Natural killer cell (primary cell): ENCODE measurements around the gene TMEM238L. TPM values are rescaled to one million over a fixed set of nuclear protein-coding genes. Genes with fewer than 3 reads are reported as not detected.

ENCODE experiments used
- ATAC-seq, 3 donors: fragments of 150-1000 bp in 2 of 3; fragments of 200-7000 bp in 1 of 3; cut with Tn5 transposase; 1 replicate in 1 of 3; 2 replicates in 2 of 3; pipeline ENCODE4 v1.10.0; 2021; ENCODE audit warnings: mild to moderate bottlenecking in 2 of 3, moderate library complexity in 2 of 3
- DNase-seq, 2 donors: peaks; one replicate each; pipeline versions ENCODE4 v3.0.0 to v3.0.0-alpha.2; 2013 to 2021; ENCODE audit warnings: mixed read lengths in 1 of 2
- H3K27ac ChIP-seq: one replicate; pipeline ENCODE4 v1.5.1; 2013; ENCODE audit warnings: mild to moderate bottlenecking, low read length
- H3K27me3 ChIP-seq: one replicate; pipeline ENCODE4 v1.6.1; 2013; ENCODE audit warnings: low read length; ENCODE audit not compliant: control insufficient read depth, insufficient read depth
- H3K36me3 ChIP-seq: one replicate; pipeline ENCODE4 v1.6.1; 2013; ENCODE audit warnings: low read length; ENCODE audit not compliant: control insufficient read depth, insufficient read depth
- H3K4me1 ChIP-seq: one replicate; pipeline ENCODE4 v1.6.1; 2013; ENCODE audit warnings: low read length; ENCODE audit not compliant: control insufficient read depth, insufficient read depth
- H3K4me3 ChIP-seq: one replicate; pipeline ENCODE4 v1.5.1; 2013; ENCODE audit warnings: low read length
- H3K9me3 ChIP-seq: one replicate; pipeline ENCODE4 v1.6.1; 2013; ENCODE audit warnings: low read length; ENCODE audit not compliant: control insufficient read depth, insufficient read depth
- H3K27ac Mint-ChIP-seq, 2 donors: one replicate each; pipeline ENCODE4 v1.8.0; 2022; ENCODE audit warnings: mild to moderate bottlenecking in 2 of 2, mixed read lengths in 2 of 2, moderate library complexity in 1 of 2
- H3K27me3 Mint-ChIP-seq, 2 donors: one replicate each; pipeline ENCODE4 v1.8.0; 2022; ENCODE audit warnings: low read depth in 2 of 2, mixed read lengths in 2 of 2
- H3K36me3 Mint-ChIP-seq: one replicate; pipeline ENCODE4 v1.8.0; 2022; ENCODE audit warnings: mixed read lengths
- H3K4me1 Mint-ChIP-seq, 2 donors: one replicate each; pipeline ENCODE4 v1.8.0; 2022; ENCODE audit warnings: mixed read lengths in 2 of 2
- H3K4me3 Mint-ChIP-seq: one replicate; pipeline ENCODE4 v1.8.0; 2022; ENCODE audit warnings: mild to moderate bottlenecking, moderate library complexity, mixed read lengths
- H3K9me3 Mint-ChIP-seq, 2 donors: one replicate each; pipeline ENCODE4 v1.8.0; 2022; ENCODE audit warnings: mixed read lengths in 2 of 2
- WGBS: methylation state at CpG from one replicate; pipeline ENCODE4 v1.1.7; 2013; ENCODE audit warnings: missing lambda C conversion rate; ENCODE audit not compliant: insufficient coverage; 5-methylcytosine and 5-hydroxymethylcytosine counted together
- intact Hi-C: fragments of 100-400 bp; cut with micrococcal nuclease; formaldehyde crosslinking; loops from one replicate; pipeline ENCODE4 v1.14.2; 2022
- total RNA-seq, 4 donors: library from RNA; stranded (reverse); fragments of 120-200 nt in 1 of 4; gene quantifications; one replicate each; pipeline versions ENCODE4 v1.2.3 to v1.2.4, GENCODE V29; 2013 to 2022
- TF ChIP-seq, protein P1 (sequence below): fragments of 200-600 bp; IDR thresholded peaks from one replicate; pipeline ENCODE4 v1.8.0; 2022; ENCODE audit warnings: antibody characterized with exemption

TMEM238L gene
- total RNA-seq, 3 donors from 2014 or later (not counting 1 experiment from before 2014, with no cell fraction given), result not detected

DNA sequence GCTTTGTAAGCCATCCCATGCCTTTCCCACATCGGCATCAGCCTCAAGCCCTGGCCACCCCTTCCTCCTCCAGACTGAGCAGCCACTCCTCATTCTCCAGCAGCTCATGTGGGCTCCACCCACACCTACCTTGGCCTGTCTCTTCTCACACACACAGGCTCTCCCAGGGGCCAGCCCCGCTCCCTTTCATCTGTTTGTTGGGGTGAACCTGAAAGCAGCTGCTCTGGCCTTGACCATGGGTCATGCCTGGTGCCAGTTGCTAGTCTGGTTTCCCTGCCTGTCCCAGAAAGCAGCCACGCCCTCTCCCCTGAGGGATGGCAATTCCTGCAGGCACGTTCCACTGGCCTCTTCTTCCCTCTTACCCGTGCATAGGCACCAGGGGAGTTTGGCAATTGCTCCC lies 11.4 kb upstream of the TMEM238L start:
- H3K36me3 Mint-ChIP-seq, result no peaks in the 10 kb centered on the region
- TF ChIP-seq, protein P1, sequence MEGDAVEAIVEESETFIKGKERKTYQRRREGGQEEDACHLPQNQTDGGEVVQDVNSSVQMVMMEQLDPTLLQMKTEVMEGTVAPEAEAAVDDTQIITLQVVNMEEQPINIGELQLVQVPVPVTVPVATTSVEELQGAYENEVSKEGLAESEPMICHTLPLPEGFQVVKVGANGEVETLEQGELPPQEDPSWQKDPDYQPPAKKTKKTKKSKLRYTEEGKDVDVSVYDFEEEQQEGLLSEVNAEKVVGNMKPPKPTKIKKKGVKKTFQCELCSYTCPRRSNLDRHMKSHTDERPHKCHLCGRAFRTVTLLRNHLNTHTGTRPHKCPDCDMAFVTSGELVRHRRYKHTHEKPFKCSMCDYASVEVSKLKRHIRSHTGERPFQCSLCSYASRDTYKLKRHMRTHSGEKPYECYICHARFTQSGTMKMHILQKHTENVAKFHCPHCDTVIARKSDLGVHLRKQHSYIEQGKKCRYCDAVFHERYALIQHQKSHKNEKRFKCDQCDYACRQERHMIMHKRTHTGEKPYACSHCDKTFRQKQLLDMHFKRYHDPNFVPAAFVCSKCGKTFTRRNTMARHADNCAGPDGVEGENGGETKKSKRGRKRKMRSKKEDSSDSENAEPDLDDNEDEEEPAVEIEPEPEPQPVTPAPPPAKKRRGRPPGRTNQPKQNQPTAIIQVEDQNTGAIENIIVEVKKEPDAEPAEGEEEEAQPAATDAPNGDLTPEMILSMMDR, result no peak
- Histone ChIP-seq H3K36me3 (no peaks in the 10 kb centered on the region), H3K4me3 (no peak overlapping the region), H3K27ac (no peak overlapping the region), H3K4me1 (no peaks in the 10 kb centered on the region), H3K9me3 (no peaks in the 10 kb centered on the region), H3K27me3 (no peaks in the 10 kb centered on the region)
- H3K4me1 Mint-ChIP-seq, result no peaks in the 10 kb centered on the region
- H3K27me3 Mint-ChIP-seq, result peaks cover 4 to 33% of the 10 kb centered on the region in 2 donors
- intact Hi-C loops, result no loop called here
- no peak overlapping the region for H3K27ac Mint-ChIP-seq
- H3K4me3 Mint-ChIP-seq, result no peak overlapping the region
- no peaks in the 10 kb centered on the region for H3K9me3 Mint-ChIP-seq
- DNase-seq (no peak), ATAC-seq (no peak)
- WGBS, result 81% methylated on average over 5 of the region's 5 CpGs

DNA sequence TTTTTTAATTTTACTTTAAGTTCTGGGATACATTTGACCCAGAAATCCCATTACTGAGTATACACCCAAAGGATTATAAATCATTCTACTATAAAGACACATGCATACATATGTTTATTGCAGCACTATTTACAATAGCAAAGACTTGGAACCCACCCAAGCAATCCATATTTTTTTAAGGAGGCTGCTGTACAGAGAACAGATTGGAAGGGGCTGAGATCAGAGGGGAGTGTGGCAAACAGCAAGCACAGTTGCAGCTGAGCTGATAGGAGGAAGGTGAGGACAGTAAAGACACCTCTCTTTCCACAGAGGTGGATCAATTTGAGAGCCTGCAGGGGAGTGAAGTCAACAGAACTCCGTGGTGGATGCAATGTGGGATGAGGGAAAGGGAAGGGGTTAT lies 10.2 kb upstream of the TMEM238L start:
- DNase-seq, result no peak
- Histone ChIP-seq H3K4me3 (no peak overlapping the region), H3K27me3 (no peaks in the 10 kb centered on the region), H3K36me3 (no peaks in the 10 kb centered on the region), H3K27ac (no peak overlapping the region), H3K9me3 (no peaks in the 10 kb centered on the region), H3K4me1 (no peaks in the 10 kb centered on the region)
- H3K4me3 Mint-ChIP-seq, result no peak overlapping the region
- no peaks in the 10 kb centered on the region for H3K9me3 Mint-ChIP-seq
- no peak for ATAC-seq
- no peaks in the 10 kb centered on the region for H3K4me1 Mint-ChIP-seq
- TF ChIP-seq, protein P1, result no peak
- peaks cover 0 to 25% of the 10 kb centered on the region in 2 donors for H3K27me3 Mint-ChIP-seq
- intact Hi-C loops, result no loop called here
- H3K36me3 Mint-ChIP-seq, result no peaks in the 10 kb centered on the region
- no peak overlapping the region for H3K27ac Mint-ChIP-seq
- 71% methylated on average over 1 of the region's 1 CpG for WGBS

- 58% methylated on average over 5 of the region's 5 CpGs for WGBS
- no peaks in the 10 kb centered on the region for H3K4me1 Mint-ChIP-seq
These were observed 8.8 kb upstream of the TMEM238L start for GRCh38 chr17:10812674-10813073.

DNA sequence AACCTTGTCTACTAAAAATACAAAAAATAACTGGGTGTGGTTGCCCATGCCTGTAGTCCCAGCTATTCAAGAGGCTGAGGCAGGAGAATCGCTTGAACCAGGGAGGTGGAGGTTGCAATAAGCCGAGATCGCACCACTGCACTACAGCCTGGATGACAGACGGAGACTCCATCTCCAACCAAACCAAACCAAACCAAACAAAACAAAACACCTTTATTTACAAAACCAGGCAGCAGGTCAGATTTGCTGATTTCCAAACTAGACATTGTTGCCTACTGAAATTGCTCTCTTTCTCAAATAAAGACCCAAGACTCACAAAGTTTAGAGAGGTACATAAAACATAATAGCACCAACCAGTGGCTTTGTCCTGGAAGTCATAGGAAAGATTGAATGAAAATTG lies 5.7 kb upstream of the TMEM238L start:
- Histone ChIP-seq H3K27ac (no peak overlapping the region), H3K4me1 (no peaks in the 10 kb centered on the region), H3K27me3 (no peaks in the 10 kb centered on the region), H3K4me3 (no peak overlapping the region), H3K9me3 (no peaks in the 10 kb centered on the region), H3K36me3 (no peaks in the 10 kb centered on the region)
- H3K36me3 Mint-ChIP-seq, result no peaks in the 10 kb centered on the region
- intact Hi-C loops, result no loop called here
- H3K9me3 Mint-ChIP-seq, result no peaks in the 10 kb centered on the region
- H3K4me3 Mint-ChIP-seq, result no peak overlapping the region
- TF ChIP-seq, protein P1, result no peak
- no peak overlapping the region for H3K27ac Mint-ChIP-seq
- H3K4me1 Mint-ChIP-seq, result no peaks in the 10 kb centered on the region
- WGBS, result 95% methylated on average over 4 of the region's 4 CpGs
- ATAC-seq (no peak), DNase-seq (no peak)
- H3K27me3 Mint-ChIP-seq, result no peaks in the 10 kb centered on the region

More at GRCh38 chr17:10812674-10813073, 8.8 kb upstream of the TMEM238L start:
- no peaks in the 10 kb centered on the region for H3K9me3 ChIP-seq
- Mint-ChIP-seq H3K4me3 (no peak overlapping the region), H3K9me3 (no peaks in the 10 kb centered on the region), H3K27me3 (peaks cover 0 to 16% of the 10 kb centered on the region in 2 donors), H3K36me3 (no peaks in the 10 kb centered on the region), H3K27ac (no peak overlapping the region)
- ATAC-seq (no peak), DNase-seq (no peak)
- H3K27me3 ChIP-seq, result no peaks in the 10 kb centered on the region
- H3K27ac ChIP-seq, result no peak overlapping the region
- intact Hi-C loops, result no loop called here
- no peaks in the 10 kb centered on the region for H3K36me3 ChIP-seq
- no peaks in the 10 kb centered on the region for H3K4me1 ChIP-seq
- TF ChIP-seq, protein P1, result no peak
- H3K4me3 ChIP-seq, result no peak overlapping the region
